A549 (cell line): ENCODE results near the gene CREG2. TPM values are rescaled to one million over a fixed set of nuclear protein-coding genes. Genes with fewer than 3 reads are reported as not detected.

Source experiments
- ATAC-seq, 2 experiments: fragments of 200-7000 bp in 1 of 2; fragments of >200 bp in 1 of 2; cut with Nextera tagmentation in 1 of 2; cut with Tn5 transposase in 1 of 2; 3 replicates each; pipeline versions ENCODE4 v1.8.0 to v1.9.1; 2018 to 2020; ENCODE audit warnings: mild to moderate bottlenecking in 1 of 2, moderate library complexity in 1 of 2
- CTCF ChIA-PET: fragments of 300-600 bp; sonication (Branson Sonifier 250); formaldehyde crosslinking; extraction: SDS; loops from one replicate; lab custom pipeline; 2021; ENCODE audit warnings: antibody characterized with exemption, inconsistent platforms; lab: Yijun Ruan, JAX
- POLR2A ChIA-PET: fragments of 350-600 bp; formaldehyde crosslinking; extraction: SDS; loops from one replicate; lab custom pipeline; 2021; ENCODE audit warnings: antibody characterized with exemption, inconsistent platforms; lab: Yijun Ruan, JAX
- DNase-seq, 2 experiments: peaks; one replicate each; pipeline versions ENCODE4 v3.0.0 to v3.0.0-alpha.2; 2011 to 2016; ENCODE audit warnings: low read depth in 1 of 2, low spot score in 1 of 2
- FAIRE-seq: peaks from 2 replicates; lab custom pipeline; 2011; peaks lifted over from hg19 to GRCh38; lab: Jason Lieb, UNC
- H3K27ac ChIP-seq, 2 experiments: fragments of >200 bp; sonication (Bioruptor Twin); formaldehyde crosslinking; 3 replicates each; pipeline ENCODE4 v1.5.1; 2016 to 2017
- H3K4me1 ChIP-seq: fragments of >200 bp; sonication (Bioruptor Twin); formaldehyde crosslinking; 3 replicates; pipeline ENCODE4 v1.6.1; 2016
- H3K4me2 ChIP-seq: fragments of >200 bp; sonication (Bioruptor Twin); formaldehyde crosslinking; 3 replicates; pipeline ENCODE4 v1.6.1; 2016
- H3K4me3 ChIP-seq: fragments of >200 bp; sonication (Bioruptor Twin); formaldehyde crosslinking; 3 replicates; pipeline ENCODE4 v1.5.1; 2016
- H3K9me3 ChIP-seq: fragments of >200 bp; sonication (Bioruptor Twin); formaldehyde crosslinking; 3 replicates; pipeline ENCODE4 v1.6.1; 2016
- BHLHE40 ChIP-seq: IDR thresholded peaks from 2 replicates; pipeline ENCODE4 v1.6.1; 2012; ENCODE audit warnings: low read depth, low read length, inconsistent platforms
- CBX2 ChIP-seq: fragments of 200-600 bp; sonication (generic); IDR thresholded peaks from 2 replicates; pipeline ENCODE4 v1.6.1; 2016; ENCODE audit warnings: low read depth, mild to moderate bottlenecking, borderline replicate concordance
- CEBPB ChIP-seq, 2 experiments: fragments of >200 bp in 1 of 2; sonication (Bioruptor Twin) in 1 of 2; formaldehyde crosslinking in 1 of 2; IDR thresholded peaks; 2 replicates each; pipeline ENCODE4 v1.6.1; 2012 to 2016
- CHD2 ChIP-seq: fragments of 150-350 bp; IDR thresholded peaks from 2 replicates; pipeline ENCODE4 v1.6.1; 2014; ENCODE audit warnings: low read length; ENCODE audit not compliant: partially characterized antibody
- EHF ChIP-seq: fragments of 250-450 bp; sonication (Bioruptor Pico); IDR thresholded peaks from 2 replicates; pipeline ENCODE4 v1.5.0; 2020; ENCODE audit warnings: mild to moderate bottlenecking
- EHMT2 ChIP-seq: fragments of 200-600 bp; sonication (generic); IDR thresholded peaks from 2 replicates; pipeline ENCODE4 v1.6.1; 2016; ENCODE audit warnings: antibody characterized with exemption, low read depth, mild to moderate bottlenecking, moderate library complexity
- FOXS1 ChIP-seq: fragments of 250-450 bp; sonication (Bioruptor Pico); IDR thresholded peaks from 2 replicates; pipeline ENCODE4 v1.5.0; 2020; ENCODE audit warnings: mild to moderate bottlenecking, moderate library complexity
- GATA3 ChIP-seq: IDR thresholded peaks from 2 replicates; pipeline ENCODE4 v1.6.1; 2012; ENCODE audit warnings: borderline replicate concordance
- HDAC2 ChIP-seq: fragments of 200-600 bp; sonication (generic); IDR thresholded peaks from 2 replicates; pipeline ENCODE4 v1.6.1; 2016
- HEYL ChIP-seq: fragments of 250-450 bp; sonication (Bioruptor Pico); IDR thresholded peaks from 2 replicates; pipeline ENCODE4 v1.8.0; 2021; ENCODE audit warnings: mild to moderate bottlenecking, moderate library complexity
- HOXA7 ChIP-seq: fragments of 250-450 bp; sonication (Bioruptor Pico); IDR thresholded peaks from 2 replicates; pipeline ENCODE4 v1.5.0; 2020; ENCODE audit warnings: mild to moderate bottlenecking, moderate library complexity
- HOXB13 ChIP-seq: fragments of 250-450 bp; sonication (Bioruptor Pico); IDR thresholded peaks from 2 replicates; pipeline ENCODE4 v1.5.0; 2020; ENCODE audit warnings: low read depth, mild to moderate bottlenecking, moderate library complexity
- JUN ChIP-seq, 2 experiments: fragments of >200 bp; sonication (Bioruptor Twin); formaldehyde crosslinking; IDR thresholded peaks; 2 replicates in 1 of 2; 3 replicates in 1 of 2; pipeline ENCODE4 v1.6.1; 2016 to 2017
- JUNB ChIP-seq: fragments of >200 bp; sonication (Bioruptor Twin); formaldehyde crosslinking; IDR thresholded peaks from 2 replicates; pipeline ENCODE4 v1.6.1; 2016
- KDM1A ChIP-seq: fragments of 200-600 bp; sonication (generic); IDR thresholded peaks from 2 replicates; pipeline ENCODE4 v1.6.1; 2016; ENCODE audit warnings: low read depth, mild to moderate bottlenecking
- MAFK ChIP-seq: fragments of 450-650 bp; IDR thresholded peaks from 2 replicates; pipeline ENCODE4 v1.6.1; 2014; ENCODE audit not compliant: partially characterized antibody
- MYC ChIP-seq: IDR thresholded peaks from 2 replicates; pipeline ENCODE4 v1.6.1; 2012; ENCODE audit warnings: mild to moderate bottlenecking, inconsistent platforms, low read length, improper control_type of control experiment, borderline replicate concordance
- NR3C1 ChIP-seq: fragments of >200 bp; sonication (Bioruptor Twin); formaldehyde crosslinking; IDR thresholded peaks from 3 replicates; pipeline ENCODE4 v1.6.1; 2017
- PHF8 ChIP-seq: fragments of 200-600 bp; sonication (generic); IDR thresholded peaks from 2 replicates; pipeline ENCODE4 v1.6.1; 2016; ENCODE audit warnings: low read depth, mild to moderate bottlenecking, antibody characterized with exemption, moderate library complexity, borderline replicate concordance
- POLR2A ChIP-seq: IDR thresholded peaks from 2 replicates; pipeline ENCODE4 v1.6.1; 2012; ENCODE audit warnings: mild to moderate bottlenecking, low read length
- POLR2AphosphoS2 ChIP-seq: conservative IDR thresholded peaks from 2 replicates; pipeline ENCODE4 v1.6.1; 2012; ENCODE audit warnings: low read length, improper control_type of control experiment, inconsistent platforms
- RAD21 ChIP-seq, 2 experiments: fragments of >200 bp in 1 of 2; sonication (Bioruptor Twin) in 1 of 2; formaldehyde crosslinking in 1 of 2; IDR thresholded peaks in 1 of 2; conservative IDR thresholded peaks in 1 of 2; 2 replicates in 1 of 2; 3 replicates in 1 of 2; pipeline ENCODE4 v1.6.1; 2012 to 2018; ENCODE audit warnings: inconsistent platforms in 1 of 2
- RARB ChIP-seq: fragments of 250-450 bp; sonication (Bioruptor Pico); IDR thresholded peaks from 2 replicates; pipeline ENCODE4 v1.8.0; 2021; ENCODE audit warnings: mild to moderate bottlenecking, moderate library complexity
- RCOR1 ChIP-seq: fragments of 150-350 bp; IDR thresholded peaks from 2 replicates; pipeline ENCODE4 v1.6.1; 2014; ENCODE audit warnings: antibody characterized with exemption, low read length, low read depth
- RFX5 ChIP-seq: fragments of 450-650 bp; IDR thresholded peaks from 2 replicates; pipeline ENCODE4 v1.7.1; 2014; ENCODE audit warnings: antibody characterized with exemption, mild to moderate bottlenecking, moderate library complexity
- SMC3 ChIP-seq: fragments of >200 bp; sonication (Bioruptor Twin); formaldehyde crosslinking; IDR thresholded peaks from 3 replicates; pipeline ENCODE4 v1.6.1; 2018; ENCODE audit warnings: inconsistent platforms
- SREBF2 ChIP-seq: fragments of 450-650 bp; IDR thresholded peaks from 2 replicates; pipeline ENCODE4 v1.6.1; 2014; ENCODE audit warnings: mild to moderate bottlenecking, moderate library complexity
- TFCP2L1 ChIP-seq: fragments of 250-450 bp; sonication (Bioruptor Pico); IDR thresholded peaks from 2 replicates; pipeline ENCODE4 v1.5.0; 2021; ENCODE audit warnings: mild to moderate bottlenecking
- ZC3H11A ChIP-seq: fragments of 450-650 bp; IDR thresholded peaks from 2 replicates; pipeline ENCODE4 v1.6.1; 2014; ENCODE audit warnings: antibody characterized with exemption, mild to moderate bottlenecking
- ZFP36 ChIP-seq: fragments of 450-650 bp; IDR thresholded peaks from 2 replicates; pipeline ENCODE4 v1.6.1; 2014; ENCODE audit warnings: borderline replicate concordance; ENCODE audit not compliant: partially characterized antibody
- ZNF302 ChIP-seq: fragments of 250-450 bp; sonication (Bioruptor Pico); IDR thresholded peaks from 2 replicates; pipeline ENCODE4 v1.9.0; 2021; ENCODE audit warnings: inconsistent platforms, mild to moderate bottlenecking, moderate library complexity
- WGBS: methylation state at CpG from one replicate; pipeline ENCODE4 v1.1.6; 2017; ENCODE audit errors: missing lambda C conversion rate; 5-methylcytosine and 5-hydroxymethylcytosine counted together
- polyA plus RNA-seq, 4 experiments: library from polyadenylated mRNA; depleted of rRNA in 3 of 4; stranded (reverse); fragments of >200 nt; fragmentation: RNase III in 1 of 4; extraction: RNeasy Plus Mini Kit Qiagen cat#74134 plus additional on column Dnase treatment in 1 of 4; gene quantifications; 2 replicates in 3 of 4; 3 replicates in 1 of 4; pipeline ENCODE4 v1.2.3, GENCODE V29; 2011 to 2017
- TF ChIP-seq, protein P1 (sequence below): IDR thresholded peaks from 2 replicates; pipeline ENCODE4 v1.6.1; 2012; ENCODE audit warnings: low read depth, borderline replicate concordance
- TF ChIP-seq, protein P2 (sequence below): fragments of >200 bp; sonication (Bioruptor Twin); formaldehyde crosslinking; IDR thresholded peaks from 3 replicates; pipeline ENCODE4 v1.6.1; 2016
- TF ChIP-seq, protein P3 (sequence below): IDR thresholded peaks from 2 replicates; pipeline ENCODE4 v1.6.1; 2012

Gene CREG2
- polyA plus RNA-seq, 2 of the 4 experiments (the other 2 are of a cell fraction), result 1.5 to 1.6 TPM

GRCh38 chr2:101310090-101310833, 77.0 kb downstream of the CREG2 start:
- Histone ChIP-seq H3K4me3 (no peak overlapping the region), H3K27ac (no peak overlapping the region), H3K4me2 (no peak overlapping the region), H3K9me3 (no peaks in the 10 kb centered on the region), H3K4me1 (peaks cover 27% of the 10 kb centered on the region)
- ATAC-seq (no peak), DNase-seq (no peak), FAIRE-seq (no peak)
- CTCF ChIA-PET, result interaction anchor here (0.6 to 1.0 kb wide), 3 partner anchors 32 to 39 kb away, joined by 3 to 4 read pairs (median 3); no protein-coding TSS in a partner anchor
- TF ChIP-seq, protein P1, sequence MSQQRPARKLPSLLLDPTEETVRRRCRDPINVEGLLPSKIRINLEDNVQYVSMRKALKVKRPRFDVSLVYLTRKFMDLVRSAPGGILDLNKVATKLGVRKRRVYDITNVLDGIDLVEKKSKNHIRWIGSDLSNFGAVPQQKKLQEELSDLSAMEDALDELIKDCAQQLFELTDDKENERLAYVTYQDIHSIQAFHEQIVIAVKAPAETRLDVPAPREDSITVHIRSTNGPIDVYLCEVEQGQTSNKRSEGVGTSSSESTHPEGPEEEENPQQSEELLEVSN, result no peak
- TF ChIP-seq PHF8 (no peak), HEYL (CRISPR knock-in tag) (no peak), RAD21 (conservative IDR thresholded peaks at IDR 0.05 in 1 of 2, IDR thresholded peaks at IDR 0.05 in 1 of 2) (no peak), BHLHE40 (no peak), TFCP2L1 (CRISPR knock-in tag) (no peak), HDAC2 (no peak), NR3C1 (no peak), MYC (no peak), ZC3H11A (no peak), HOXA7 (CRISPR knock-in tag) (no peak), ZFP36 (no peak), GATA3 (no peak)
- POLR2A ChIA-PET, result interaction anchor here (2.1 kb wide), 1 partner anchor 748 kb away, joined by 5 read pairs; the partner anchor contains the start of gene PDCL3
- WGBS, result 77% methylated on average over 10 of the region's 10 CpGs

GRCh38 chr2:101308432-101309210, 78.7 kb downstream of the CREG2 start, which contains the start of gene RNF149:
Gene RNF149, minus strand, starts transcription at chr2:101308701. Its CDS starts 113 bp downstream, at chr2:101308588.
- DNase-seq (peak; percentile 91 to 95), FAIRE-seq (no peak), ATAC-seq (peak; percentile 95 to 96)
- Histone ChIP-seq H3K4me3 (peak within 1 kb of the TSS; percentile 75), H3K27ac (peak within 1 kb of the TSS; percentile 83 to 92), H3K4me2 (peak within 1 kb of the TSS; percentile 85), H3K4me1 (peaks cover 34% of the 10 kb centered on the region), H3K9me3 (no peaks in the 10 kb centered on the region)
- CTCF ChIA-PET, result interaction anchor here (0.8 to 1.7 kb wide), 4 partner anchors 31 to 111 kb away, joined by 3 to 6 read pairs (median 4); partner anchors contain the start of gene CREG2
- POLR2A ChIA-PET, result interaction anchor here (0.6 to 2.1 kb wide), 10 partner anchors 9 to 746 kb away, joined by 3 to 6 read pairs (median 3); partner anchors contain the start of genes CNOT11 and PDCL3
- WGBS, result 8% methylated on average over 20 of the region's 76 CpGs
- TF ChIP-seq FOXS1 (CRISPR knock-in tag) (no peak), RFX5 (no peak), CHD2 (no peak), CBX2 (no peak), ZFP36 (no peak), PHF8 (peak; percentile 49), RCOR1 (no peak), KDM1A (no peak), HOXB13 (no peak; the same call in 1 of the 2 replicates), TFCP2L1 (CRISPR knock-in tag) (no peak), EHMT2 (no peak), ZNF302 (CRISPR knock-in tag) (no peak), POLR2AphosphoS2 (no peak), SREBF2 (no peak), SMC3 (0 out of 3 replicates have a peak, but pooled peaks have one; percentile 7), POLR2A (peak; percentile 87), JUNB (no peak), NR3C1 (no peak), EHF (CRISPR knock-in tag) (no peak), MAFK (no peak), CEBPB (IDR thresholded peaks at IDR 0.05) (peak; percentile 93 to 98), MYC (peak; percentile 57; the same call in 1 of the 2 replicates), RARB (no peak), JUN (IDR thresholded peaks at IDR 0.05) (peak in 1 of 2 experiments; percentile 77; a peak in 2 of 5 replicates)
- TF ChIP-seq, protein P1, result peak; percentile 76
- TF ChIP-seq, protein P2, sequence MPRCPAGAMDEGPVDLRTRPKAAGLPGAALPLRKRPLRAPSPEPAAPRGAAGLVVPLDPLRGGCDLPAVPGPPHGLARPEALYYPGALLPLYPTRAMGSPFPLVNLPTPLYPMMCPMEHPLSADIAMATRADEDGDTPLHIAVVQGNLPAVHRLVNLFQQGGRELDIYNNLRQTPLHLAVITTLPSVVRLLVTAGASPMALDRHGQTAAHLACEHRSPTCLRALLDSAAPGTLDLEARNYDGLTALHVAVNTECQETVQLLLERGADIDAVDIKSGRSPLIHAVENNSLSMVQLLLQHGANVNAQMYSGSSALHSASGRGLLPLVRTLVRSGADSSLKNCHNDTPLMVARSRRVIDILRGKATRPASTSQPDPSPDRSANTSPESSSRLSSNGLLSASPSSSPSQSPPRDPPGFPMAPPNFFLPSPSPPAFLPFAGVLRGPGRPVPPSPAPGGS, result peak; percentile 78; the same call in 2 of the 3 replicates
- TF ChIP-seq, protein P3, sequence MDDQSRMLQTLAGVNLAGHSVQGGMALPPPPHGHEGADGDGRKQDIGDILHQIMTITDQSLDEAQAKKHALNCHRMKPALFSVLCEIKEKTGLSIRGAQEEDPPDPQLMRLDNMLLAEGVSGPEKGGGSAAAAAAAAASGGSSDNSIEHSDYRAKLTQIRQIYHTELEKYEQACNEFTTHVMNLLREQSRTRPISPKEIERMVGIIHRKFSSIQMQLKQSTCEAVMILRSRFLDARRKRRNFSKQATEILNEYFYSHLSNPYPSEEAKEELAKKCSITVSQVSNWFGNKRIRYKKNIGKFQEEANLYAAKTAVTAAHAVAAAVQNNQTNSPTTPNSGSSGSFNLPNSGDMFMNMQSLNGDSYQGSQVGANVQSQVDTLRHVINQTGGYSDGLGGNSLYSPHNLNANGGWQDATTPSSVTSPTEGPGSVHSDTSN, result peak; percentile 9; the same call in 1 of the 2 replicates
